HUDEP-2 (cell line): Measurements from ENCODE around the gene CCDC63.
"Not testable (repeated sequence)": the region's sequence is repeated elsewhere in the genome, so short reads cannot be mapped to it uniquely, and the experiment has no call there.

Experiments used
- DNase-seq, 76 experiments: peaks; one replicate each; lab custom pipeline; 2025; ENCODE audit not compliant: unreplicated experiment in 76 of 76; lab: John Stamatoyannopoulos, UW

Gene CCDC63

DNA sequence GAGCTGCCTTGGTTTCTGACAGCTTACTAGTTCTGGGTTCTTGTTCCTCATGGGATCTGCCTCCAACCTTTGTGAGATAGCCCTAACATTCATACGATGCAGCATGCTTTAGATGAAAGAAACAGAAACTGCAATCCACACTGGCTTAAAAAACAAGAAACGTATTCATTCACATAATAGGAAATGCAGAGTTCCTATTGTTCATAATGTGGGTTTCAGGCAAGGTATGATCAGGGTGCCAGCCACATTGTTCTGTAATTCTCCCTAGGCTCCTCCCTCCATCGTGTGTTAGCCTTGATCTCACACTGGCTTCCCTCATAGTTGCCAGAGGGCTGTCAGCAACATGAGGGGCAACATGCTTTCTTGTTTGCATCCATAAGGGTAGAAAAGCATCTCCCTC, 2.7 kb upstream of the CCDC63 start:
- DNase-seq, result no peak

DNA sequence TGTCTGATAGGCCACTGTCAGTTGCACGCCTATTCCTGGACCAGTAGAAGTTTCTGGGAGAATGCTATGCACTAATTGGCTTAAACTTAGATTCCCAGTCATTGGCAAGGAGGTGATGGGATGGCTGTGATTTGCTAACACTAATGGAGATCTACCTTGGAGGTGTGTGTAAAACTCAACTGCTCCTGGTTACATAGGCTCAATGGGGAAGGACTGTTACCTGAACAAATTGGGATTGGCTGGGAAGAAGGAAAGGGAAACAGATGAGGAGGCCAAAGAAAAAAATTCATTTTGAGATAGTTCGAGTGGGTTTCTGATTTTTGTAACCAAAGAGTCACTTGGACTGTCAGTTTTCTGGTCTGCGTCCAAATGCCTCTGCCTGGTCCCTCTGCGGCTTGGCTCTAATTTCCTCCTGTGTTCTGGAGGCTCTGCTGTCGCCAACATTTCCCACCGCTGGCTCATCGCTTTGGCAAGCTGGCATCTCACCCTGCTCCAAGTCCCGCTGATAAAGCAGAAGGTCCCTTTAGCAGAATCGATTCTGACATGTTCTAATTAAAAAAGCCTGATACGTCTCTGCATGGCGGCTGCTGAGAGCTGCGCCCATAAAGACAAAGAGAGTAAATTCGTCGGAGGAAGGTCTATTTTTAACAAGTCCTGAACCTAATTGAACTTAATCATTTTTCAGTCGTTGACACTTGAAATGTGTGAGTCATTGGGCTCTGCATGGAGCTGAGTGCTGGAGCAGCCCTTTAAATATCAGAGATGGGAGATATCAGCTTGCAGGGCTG, 2.0 kb upstream of the CCDC63 start:
- DNase-seq, result no peak

DNA sequence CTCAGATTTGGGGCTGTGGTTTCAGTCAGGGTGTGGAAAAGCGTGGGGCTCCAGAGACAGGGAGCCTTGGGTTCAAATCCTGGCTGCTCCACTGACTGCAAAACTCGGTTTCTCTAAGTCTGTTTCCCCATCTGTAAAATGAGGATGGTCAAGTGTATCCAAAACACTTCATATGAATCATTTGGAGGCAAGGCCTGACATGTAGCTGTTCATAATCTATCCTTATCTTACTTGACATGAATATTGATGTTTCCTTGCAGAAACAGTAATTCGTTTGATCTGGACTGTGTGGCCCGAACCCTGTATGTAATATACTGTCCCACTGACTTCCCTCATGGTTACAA, 1.5 kb upstream of the CCDC63 start:
- no peak for DNase-seq

DNA sequence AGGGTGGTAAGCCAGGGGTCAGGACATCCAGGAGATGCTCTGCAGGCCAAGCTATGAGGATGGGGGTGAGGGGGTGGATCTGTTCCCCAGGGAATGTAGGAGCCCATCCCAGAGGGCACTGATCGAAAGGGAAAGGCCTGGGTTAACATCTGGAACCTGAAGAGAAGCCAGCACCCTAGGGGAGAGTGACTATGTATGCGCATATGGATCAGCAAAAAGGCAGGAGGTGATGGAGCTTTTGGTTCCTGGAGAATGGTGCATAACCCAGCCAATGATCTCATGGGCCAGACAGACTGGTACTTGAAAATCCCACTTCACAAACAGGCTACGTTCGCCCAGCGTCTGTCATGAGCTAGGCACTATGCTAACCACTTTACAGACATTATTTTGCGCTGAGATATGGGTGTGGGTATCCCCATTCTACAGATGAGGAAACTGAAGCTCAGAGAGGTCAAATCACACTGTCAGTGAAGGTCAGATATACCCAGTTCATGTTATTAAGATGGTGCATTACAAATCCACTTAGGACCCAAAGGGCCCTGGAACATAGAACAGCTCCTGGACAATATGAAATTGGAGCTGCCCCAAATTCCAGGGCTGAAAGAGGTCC, 1.6 kb downstream of the CCDC63 start:
- DNase-seq, result no peak

DNA sequence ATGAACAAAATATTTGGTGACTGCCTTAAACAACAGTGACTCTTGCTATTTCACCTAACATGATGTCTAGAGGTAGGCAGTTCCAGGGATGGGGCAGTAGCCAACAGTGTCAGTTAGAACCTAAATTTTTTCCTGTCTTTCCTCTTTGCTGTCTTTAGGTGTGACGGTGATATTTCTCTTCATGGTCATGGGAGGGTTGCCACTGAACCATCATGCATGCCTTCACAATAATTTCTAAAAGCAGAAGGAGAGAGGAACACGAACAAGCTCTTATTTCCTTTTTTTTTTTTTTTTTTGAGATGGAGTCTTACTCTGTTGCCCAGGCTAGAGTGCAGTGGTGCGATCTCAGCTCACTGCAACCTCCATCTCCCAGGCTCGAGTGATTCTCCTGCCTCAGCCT, 2.4 kb downstream of the CCDC63 start:
- no peak for DNase-seq

DNA sequence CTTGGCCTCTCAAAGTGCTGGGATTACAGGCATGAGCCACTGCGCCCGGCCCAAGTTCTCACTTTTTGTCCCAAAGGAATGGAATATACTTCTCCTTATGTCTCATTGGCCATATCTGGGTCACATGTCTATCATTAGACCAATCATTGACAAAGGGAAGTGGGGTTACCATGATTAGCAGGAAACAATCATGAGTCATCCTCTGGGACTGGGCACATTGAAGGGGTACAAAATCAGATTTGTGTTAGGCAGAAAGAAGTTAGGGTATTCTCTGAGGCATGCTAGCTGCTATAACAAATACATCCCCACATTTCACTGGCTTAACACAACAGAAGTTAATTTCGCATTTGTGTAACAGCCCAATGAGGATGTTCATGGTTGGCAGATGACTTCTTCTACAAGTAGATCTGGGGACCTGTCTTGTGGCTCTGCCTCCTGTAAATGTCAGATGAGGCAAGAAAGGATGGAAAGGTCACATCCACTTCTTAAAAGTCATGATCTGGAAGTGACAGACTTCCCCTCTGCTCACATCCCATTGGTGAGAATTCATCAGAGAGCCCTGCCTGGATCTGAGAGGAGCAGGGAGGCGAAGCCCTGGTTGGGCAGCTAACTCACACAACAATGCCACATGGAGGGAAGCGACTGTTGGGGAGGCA, 3.1 kb downstream of the CCDC63 start:
- no peak for DNase-seq

DNA sequence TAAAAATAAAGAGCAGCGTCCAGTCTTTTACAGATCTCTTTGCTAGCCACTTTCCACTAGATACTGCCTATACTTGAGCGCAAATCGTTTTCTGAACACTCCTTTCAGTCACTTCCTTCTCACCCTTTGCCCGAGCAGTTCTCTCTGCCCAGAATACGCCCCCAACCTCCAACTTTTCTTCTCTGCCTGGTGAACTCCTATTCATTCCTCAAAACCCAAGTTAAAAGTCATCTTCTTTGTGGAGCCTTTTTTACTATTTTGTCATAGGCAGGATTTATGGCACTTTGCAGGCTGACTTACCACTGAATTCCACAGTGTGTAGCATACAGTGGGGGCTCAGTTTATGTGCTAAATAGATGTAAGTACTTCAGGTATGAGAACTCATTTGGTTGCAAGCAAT, 4.0 kb downstream of the CCDC63 start:
- DNase-seq, result no peak

DNA sequence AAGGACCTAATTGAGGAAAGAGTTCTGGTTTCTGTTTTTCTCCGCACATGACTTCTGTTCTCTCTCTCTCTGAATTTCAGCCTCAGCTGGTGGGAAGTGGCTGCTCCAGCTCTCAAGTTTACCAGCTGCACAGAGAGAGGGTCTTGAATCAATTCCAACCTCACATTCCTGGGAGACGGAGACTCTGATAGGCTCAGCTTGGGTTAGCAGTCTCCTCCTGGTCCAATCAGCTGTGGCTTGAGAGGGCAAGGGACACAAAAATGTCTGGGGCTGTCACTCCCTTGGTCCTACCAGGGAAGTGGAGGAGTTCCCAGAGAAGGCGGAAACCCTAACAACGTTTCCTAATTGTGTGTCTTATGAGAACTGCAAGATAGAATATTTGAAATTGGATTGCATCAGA, 7.0 kb downstream of the CCDC63 start:
- no peak for DNase-seq

DNA sequence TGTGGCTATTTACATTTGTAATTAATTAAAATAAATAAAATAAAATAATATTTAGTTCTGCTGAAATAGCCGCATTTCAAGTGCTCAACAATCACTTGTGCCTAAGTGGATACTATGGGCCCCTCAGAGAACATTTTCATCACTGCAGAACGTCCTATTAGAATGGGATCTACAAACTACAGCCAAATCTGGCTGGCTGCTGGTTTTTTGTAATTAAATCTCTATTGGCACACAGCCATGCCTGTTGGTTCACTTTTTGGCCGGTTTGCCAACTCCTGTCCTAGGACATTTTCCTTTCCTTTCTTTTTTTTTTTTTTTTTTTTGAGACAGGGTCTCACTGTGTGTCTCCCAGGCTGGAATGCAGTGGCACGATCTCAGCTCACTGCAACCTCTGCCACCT, 9.8 kb downstream of the CCDC63 start:
- no peak for DNase-seq

DNA sequence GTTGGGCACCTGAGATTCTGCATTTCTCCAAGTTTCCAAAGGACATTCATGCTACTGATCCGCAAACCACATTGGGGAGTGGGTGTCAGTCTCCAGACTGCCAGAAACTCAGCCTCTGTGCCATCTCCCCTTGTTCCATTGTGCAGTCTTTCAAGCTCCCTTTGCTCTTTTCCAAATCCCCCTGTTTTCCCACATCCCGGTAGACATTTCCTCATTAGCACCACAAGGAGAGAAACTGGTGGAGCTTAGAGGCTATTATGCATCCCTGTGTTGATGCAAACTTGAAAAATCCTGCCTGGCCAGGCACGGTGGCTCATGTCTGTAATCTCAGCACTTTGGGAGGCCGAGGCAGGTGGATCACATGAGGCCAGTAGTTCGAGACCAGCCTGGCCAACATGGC, 10.7 kb downstream of the CCDC63 start:
- DNase-seq, result no peak

DNA sequence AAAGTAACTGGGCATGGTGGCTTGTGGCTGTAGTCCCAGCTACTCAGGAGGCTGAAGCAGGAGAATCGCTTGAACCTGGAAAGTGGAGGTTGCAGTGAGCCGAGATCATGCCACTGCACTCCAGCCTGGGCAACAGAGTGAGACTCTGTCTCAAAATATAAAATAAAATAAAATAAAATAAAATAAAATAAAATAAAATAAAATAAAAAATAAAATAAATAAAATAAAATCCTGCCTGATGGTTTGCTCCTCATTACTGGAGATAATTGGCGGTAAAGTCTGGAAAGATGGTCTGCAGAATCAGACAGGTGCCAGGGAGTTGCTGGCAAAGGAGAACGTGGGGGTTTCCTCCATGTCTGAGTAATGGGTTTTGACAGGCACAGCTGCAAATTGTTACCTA, 11.2 kb downstream of the CCDC63 start:
- DNase-seq, result not testable (repeated sequence)

DNA sequence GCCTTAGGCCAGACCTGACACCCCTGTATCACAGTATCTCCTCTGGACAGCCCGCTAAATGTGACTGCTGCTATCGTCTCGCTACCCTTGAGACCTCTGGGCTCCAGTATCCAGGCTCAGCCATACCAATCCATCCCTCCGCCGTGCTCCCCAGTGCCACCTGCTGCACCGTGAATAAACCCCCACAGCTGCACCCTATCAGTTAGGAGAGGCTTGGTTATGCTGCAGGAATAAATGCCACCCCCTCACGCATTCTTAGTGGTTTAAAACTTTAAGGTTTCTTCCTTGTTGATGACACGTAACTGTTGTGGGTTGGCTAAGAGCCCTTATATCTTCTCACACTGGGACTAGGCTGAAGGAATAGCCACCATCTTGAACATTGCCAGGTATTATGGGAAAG, 12.1 kb downstream of the CCDC63 start:
- no peak for DNase-seq

DNA sequence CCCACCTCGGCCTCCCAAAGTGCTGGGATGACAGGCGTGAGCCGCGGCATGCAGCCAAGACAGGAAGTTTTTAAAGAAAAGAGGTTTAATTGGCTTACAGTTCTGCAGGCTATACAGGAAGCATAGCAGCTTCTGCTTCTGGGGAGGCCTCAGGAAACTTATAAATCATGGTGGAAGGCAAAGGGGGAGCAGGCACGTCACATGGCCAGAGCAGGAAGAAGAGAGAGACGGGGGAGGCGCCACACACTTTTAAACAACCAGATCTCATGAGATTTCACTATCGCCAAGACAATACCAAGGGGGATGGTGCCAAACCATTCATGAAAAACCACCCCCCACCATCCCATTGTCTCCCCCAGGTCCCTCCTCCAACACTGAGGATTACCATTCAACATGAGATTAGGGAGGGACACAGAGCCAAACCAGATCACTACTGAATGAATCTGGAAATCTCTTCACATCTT, 14.1 kb downstream of the CCDC63 start:
- DNase-seq, result no peak

DNA sequence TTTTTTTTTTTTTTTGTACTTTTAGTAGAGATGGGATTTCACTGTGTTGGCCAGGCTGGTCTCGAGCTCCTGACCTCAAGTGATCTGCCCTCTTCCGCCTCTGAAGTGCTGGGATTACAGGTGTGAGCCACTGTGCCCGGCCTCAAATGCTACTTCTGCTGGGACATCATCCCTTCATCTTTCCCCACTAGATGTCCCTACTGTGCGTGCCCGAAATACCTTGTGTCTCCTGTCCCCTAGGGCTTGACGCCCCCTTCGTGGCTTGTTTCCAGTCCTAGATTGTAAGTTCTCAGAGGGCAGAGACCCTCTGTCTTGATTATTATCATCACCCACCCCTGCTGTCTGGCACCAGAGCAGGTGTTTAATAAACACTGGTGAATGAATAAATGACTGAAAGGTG, 14.9 kb downstream of the CCDC63 start:
- no peak for DNase-seq

DNA sequence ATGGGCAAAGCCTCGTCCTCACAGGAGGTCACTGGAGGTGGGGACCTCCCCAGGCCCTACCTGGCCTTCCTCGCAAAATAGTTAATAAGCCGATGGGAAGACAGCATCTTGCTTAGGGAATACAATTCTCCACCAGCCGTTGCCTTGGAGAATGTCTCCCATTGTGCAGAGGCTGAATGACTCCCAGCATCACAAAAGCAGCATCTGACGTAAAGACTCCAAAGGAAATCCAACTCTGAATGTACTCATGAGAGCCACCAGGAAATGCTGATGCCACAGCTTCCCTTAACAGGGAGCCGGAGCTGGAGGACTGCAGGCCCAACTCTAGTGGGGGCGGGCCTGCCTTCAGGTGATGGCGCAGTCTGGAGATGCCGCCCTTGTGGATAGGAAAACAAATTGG, 15.5 kb downstream of the CCDC63 start:
- DNase-seq, result no peak

DNA sequence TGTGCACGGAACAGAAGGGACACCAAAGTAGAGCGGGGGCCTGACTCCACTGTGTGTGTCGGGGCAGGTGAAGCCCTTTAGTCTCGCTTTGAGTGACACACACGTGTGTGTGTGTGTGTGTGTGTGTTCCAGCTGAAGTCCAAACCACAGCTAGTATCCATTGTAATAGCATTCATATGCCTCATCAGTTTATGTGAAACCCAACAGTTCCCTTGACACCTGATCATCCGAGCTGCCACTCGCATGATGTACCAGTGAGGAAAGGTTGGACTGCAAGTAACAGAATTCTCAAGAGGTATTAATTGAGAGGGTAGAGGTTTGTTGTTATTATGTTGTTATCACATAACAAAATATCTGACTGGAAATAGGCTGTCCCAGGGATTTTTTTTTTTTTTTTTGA, 16.4 kb downstream of the CCDC63 start:
- no peak for DNase-seq

DNA sequence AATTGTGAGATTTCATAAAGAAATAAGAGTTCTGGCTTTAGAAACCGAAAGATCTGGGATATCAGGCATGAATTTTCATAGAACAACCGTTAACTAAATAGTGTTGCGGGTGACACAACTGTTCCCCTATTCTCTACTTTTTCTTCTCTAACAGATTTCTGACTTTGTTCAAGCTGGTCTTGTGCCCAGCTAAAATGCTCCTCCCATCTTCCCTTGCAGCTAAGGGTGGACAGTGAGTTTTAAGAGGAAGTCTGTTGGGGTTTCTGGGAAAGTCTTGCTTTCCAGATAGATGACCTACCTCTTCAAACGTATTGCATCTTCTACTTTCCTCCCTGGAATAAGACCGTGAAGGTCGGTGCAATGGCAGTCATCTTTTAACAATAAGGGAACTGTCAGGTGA, 18.7 kb downstream of the CCDC63 start:
- no peak for DNase-seq

DNA sequence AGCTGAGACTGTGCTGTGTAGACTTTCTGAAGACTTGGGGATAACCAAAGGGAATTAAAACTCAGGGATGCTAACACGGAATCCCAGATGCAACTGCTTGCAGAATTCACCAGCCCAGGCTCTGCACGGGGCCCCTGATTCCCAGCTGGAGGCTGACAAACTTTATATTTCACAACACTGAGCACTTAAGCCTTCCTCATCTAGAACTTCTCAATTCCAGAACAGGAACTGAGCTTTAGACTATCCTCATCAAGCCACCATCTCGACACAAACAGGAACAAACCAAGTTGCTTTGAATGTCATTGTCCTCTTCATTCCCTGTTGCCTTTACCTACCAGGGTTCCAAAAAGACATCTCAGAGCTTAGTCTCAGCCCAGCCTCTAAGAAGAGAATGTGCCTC, 22.2 kb downstream of the CCDC63 start:
- DNase-seq, result no peak

DNA sequence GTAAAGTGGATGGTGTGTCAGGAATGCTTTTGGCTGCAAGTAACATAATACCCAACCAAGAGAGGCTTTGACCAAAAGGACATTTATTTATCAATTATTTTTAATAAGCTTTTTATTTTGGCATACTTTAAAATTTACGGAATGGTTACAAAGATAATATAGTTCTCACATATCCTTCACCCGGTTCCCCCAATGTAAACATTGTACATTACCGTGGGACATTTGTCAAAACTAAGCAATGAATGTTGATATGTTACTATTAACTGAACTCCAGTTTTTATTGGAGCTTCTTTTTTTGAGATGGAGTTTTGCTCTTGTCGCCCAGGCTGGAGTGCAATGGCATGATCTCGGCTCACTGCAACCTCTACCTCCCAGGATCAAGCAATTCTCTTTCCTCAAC, 23.0 kb downstream of the CCDC63 start:
- DNase-seq, result no peak

DNA sequence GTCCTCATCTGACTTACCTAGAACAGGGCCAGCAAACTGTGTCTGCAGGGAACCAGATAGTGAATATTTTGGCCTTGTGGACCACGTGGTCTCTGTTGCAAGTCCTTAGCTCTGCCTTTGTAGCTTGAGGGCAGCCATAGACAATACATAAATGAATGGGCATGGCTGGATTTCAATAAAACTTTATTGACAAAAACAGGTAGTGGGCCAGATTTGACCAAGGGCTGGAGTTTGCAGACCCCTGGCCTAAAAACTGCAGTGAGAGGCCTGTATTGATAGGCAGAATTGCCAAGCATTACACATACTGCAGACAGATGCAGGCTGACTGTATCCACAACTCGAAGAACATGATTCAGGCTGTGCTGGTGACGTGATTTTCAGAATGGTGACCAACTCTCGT, 25.3 kb downstream of the CCDC63 start:
- DNase-seq, result no peak

DNA sequence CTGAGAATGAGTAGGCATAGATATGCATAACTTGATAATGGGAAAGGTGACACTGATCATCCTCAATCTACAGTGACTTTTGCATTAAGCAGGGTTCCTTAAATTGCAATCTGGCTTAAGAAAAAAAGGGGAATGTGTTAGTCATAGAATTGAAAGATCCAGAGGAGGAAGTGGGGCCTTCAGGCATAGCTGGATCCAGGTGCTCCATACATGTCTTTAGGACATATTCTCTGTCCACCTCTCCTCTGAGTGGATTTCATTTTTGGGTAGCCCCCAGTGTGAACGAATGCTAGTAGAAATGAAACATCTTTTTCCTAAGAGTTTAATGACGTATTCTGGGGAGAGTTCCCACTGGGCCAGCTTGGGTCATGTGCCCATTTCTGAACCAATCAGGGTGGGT, 27.6 kb downstream of the CCDC63 start:
- no peak for DNase-seq

DNA sequence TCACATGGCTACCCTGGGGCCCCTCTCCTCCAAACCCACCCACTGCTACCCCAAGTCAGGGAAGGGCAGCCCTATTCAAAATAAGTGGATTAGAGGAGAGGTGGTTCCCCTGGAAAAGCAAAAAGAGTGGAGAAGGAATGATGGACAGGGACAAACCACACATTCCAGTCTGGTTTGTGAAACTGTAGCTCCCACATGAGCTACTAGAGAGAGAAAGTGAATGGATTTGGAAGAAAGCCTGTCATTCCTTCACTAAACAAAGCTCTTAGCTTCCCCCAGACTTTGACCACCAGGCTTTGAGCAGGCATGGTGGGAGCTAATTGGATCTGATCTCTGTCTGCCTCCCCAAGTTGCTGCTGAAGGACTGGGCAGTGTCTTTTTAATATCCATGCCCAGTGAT, 28.0 kb downstream of the CCDC63 start:
- DNase-seq, result no peak
